ENCODE results near the gene TRAF7.

Gene TRAF7

GRCh38 chr16:2167068-2167638, 11.6 kb downstream of the TRAF7 start:
- no peak for DNase-seq

GRCh38 chr16:2170080-2170479, 14.5 kb downstream of the TRAF7 start:
- DNase-seq: no peak

- DNase-seq: no peak
Measured at GRCh38 chr16:2170587-2171435, 15.2 kb downstream of the TRAF7 start.

GRCh38 chr16:2171601-2172178, 16.1 kb downstream of the TRAF7 start:
- DNase-seq: no peak

- no peak for DNase-seq
Measured at GRCh38 chr16:2172688-2173335, 17.2 kb downstream of the TRAF7 start.

GRCh38 chr16:2173366-2173765, 17.8 kb downstream of the TRAF7 start:
- no peak for DNase-seq

GRCh38 chr16:2173916-2174315, 18.3 kb downstream of the TRAF7 start:
- no peak for DNase-seq

- no peak for DNase-seq
Measured at GRCh38 chr16:2174396-2175131, 19.0 kb downstream of the TRAF7 start.

- DNase-seq: no peak
Measured at GRCh38 chr16:2175454-2175853, 19.9 kb downstream of the TRAF7 start.

GRCh38 chr16:2176047-2176446, 20.5 kb downstream of the TRAF7 start:
- no peak for DNase-seq

GRCh38 chr16:2177101-2177500, 21.5 kb downstream of the TRAF7 start:
- DNase-seq: no peak

- DNase-seq: no peak
Measured at GRCh38 chr16:2177561-2177960, 22.0 kb downstream of the TRAF7 start.

- no peak for DNase-seq
Measured at GRCh38 chr16:2178321-2179106, 22.9 kb downstream of the TRAF7 start.

- no peak for DNase-seq
Measured at GRCh38 chr16:2179107-2179501, 23.5 kb downstream of the TRAF7 start.

GRCh38 chr16:2179576-2179975, 24.0 kb downstream of the TRAF7 start:
- no peak for DNase-seq

GRCh38 chr16:2180461-2180860, 24.9 kb downstream of the TRAF7 start:
- DNase-seq: no peak

GRCh38 chr16:2180962-2181923, 25.7 kb downstream of the TRAF7 start:
- DNase-seq: no peak

GRCh38 chr16:2181952-2182351, 26.4 kb downstream of the TRAF7 start:
- DNase-seq: no peak

GRCh38 chr16:2183671-2184070, 28.1 kb downstream of the TRAF7 start:
- no peak for DNase-seq

- no peak for DNase-seq
Measured at GRCh38 chr16:2184346-2184745, 28.8 kb downstream of the TRAF7 start.

GRCh38 chr16:2184962-2185361, 29.4 kb downstream of the TRAF7 start:
- DNase-seq: no peak

Measured in NCI-H774 (cell line).